HEK293 (cell line): Measurements from ENCODE around the gene SELENOM.

Experiments used
- HOXD13 ChIP-seq: sonication (generic); formaldehyde crosslinking; IDR thresholded peaks from 2 replicates; pipeline ENCODE4 v1.8.0; 2022; ENCODE audit warnings: missing genetic modification reagents, borderline replicate concordance
- KLF10 ChIP-seq: fragments of 450-650 bp; IDR thresholded peaks from 2 replicates; pipeline ENCODE4 v1.5.1; 2018; ENCODE audit warnings: missing biosample characterization, mild to moderate bottlenecking, missing genetic modification characterization
- KLF16 ChIP-seq: fragments of 450-650 bp; formaldehyde crosslinking; IDR thresholded peaks from 2 replicates; pipeline ENCODE4 v1.5.1; 2017; ENCODE audit warnings: missing biosample characterization, missing genetic modification characterization
- MEIS1 ChIP-seq: sonication (generic); formaldehyde crosslinking; IDR thresholded peaks from 2 replicates; pipeline ENCODE4 v1.8.1; 2022; ENCODE audit warnings: missing genetic modification reagents, mild to moderate bottlenecking, borderline replicate concordance
- MYNN ChIP-seq: fragments of 450-650 bp; formaldehyde crosslinking; IDR thresholded peaks from 2 replicates; pipeline ENCODE4 v1.5.1; 2016; ENCODE audit warnings: missing biosample characterization, missing genetic modification characterization, borderline replicate concordance
- OSR2 ChIP-seq: fragments of 450-650 bp; formaldehyde crosslinking; IDR thresholded peaks from 2 replicates; pipeline ENCODE4 v1.5.1; 2016; ENCODE audit warnings: missing biosample characterization, missing genetic modification characterization
- SCRT1 ChIP-seq: fragments of 450-650 bp; formaldehyde crosslinking; IDR thresholded peaks from 2 replicates; pipeline ENCODE4 v1.5.1; 2016; ENCODE audit warnings: missing biosample characterization, missing genetic modification characterization, borderline replicate concordance
- SP2 ChIP-seq: fragments of 450-650 bp; formaldehyde crosslinking; IDR thresholded peaks from 2 replicates; pipeline ENCODE4 v1.5.1; 2016; ENCODE audit warnings: missing biosample characterization, missing genetic modification characterization
- ZBTB1 ChIP-seq: fragments of 450-650 bp; formaldehyde crosslinking; IDR thresholded peaks from 2 replicates; pipeline ENCODE4 v1.5.1; 2016; ENCODE audit warnings: missing biosample characterization, missing genetic modification characterization
- ZBTB17 ChIP-seq: fragments of 450-650 bp; formaldehyde crosslinking; IDR thresholded peaks from 2 replicates; pipeline ENCODE4 v1.5.1; 2016; ENCODE audit warnings: missing biosample characterization, missing genetic modification characterization
- ZFP3 ChIP-seq: fragments of 450-650 bp; formaldehyde crosslinking; IDR thresholded peaks from 2 replicates; pipeline ENCODE4 v1.5.1; 2016; ENCODE audit warnings: low read depth, missing biosample characterization, missing genetic modification characterization
- ZFP69B ChIP-seq: fragments of 450-650 bp; formaldehyde crosslinking; IDR thresholded peaks from 2 replicates; pipeline ENCODE4 v1.5.1; 2016; ENCODE audit warnings: missing biosample characterization, missing genetic modification characterization
- ZNF133 ChIP-seq: fragments of 450-650 bp; formaldehyde crosslinking; IDR thresholded peaks from 2 replicates; pipeline ENCODE4 v1.5.1; 2016; ENCODE audit warnings: missing biosample characterization, missing genetic modification characterization
- ZNF140 ChIP-seq: fragments of 450-650 bp; formaldehyde crosslinking; IDR thresholded peaks from 2 replicates; pipeline ENCODE4 v1.5.1; 2016; ENCODE audit warnings: missing biosample characterization, missing genetic modification characterization
- ZNF146 ChIP-seq: fragments of 450-650 bp; formaldehyde crosslinking; IDR thresholded peaks from 2 replicates; pipeline ENCODE4 v1.5.1; 2016; ENCODE audit warnings: missing biosample characterization, missing genetic modification characterization
- ZNF157 ChIP-seq: fragments of 450-650 bp; formaldehyde crosslinking; IDR thresholded peaks from 2 replicates; pipeline ENCODE4 v1.5.1; 2016; ENCODE audit warnings: missing biosample characterization, missing genetic modification characterization
- ZNF184 ChIP-seq: fragments of 450-650 bp; IDR thresholded peaks from 2 replicates; pipeline ENCODE4 v1.5.1; 2018; ENCODE audit warnings: missing biosample characterization, mild to moderate bottlenecking, missing genetic modification characterization
- ZNF2 ChIP-seq: fragments of 450-650 bp; formaldehyde crosslinking; IDR thresholded peaks from 2 replicates; pipeline ENCODE4 v1.5.1; 2016; ENCODE audit warnings: missing biosample characterization, missing genetic modification characterization
- ZNF214 ChIP-seq: fragments of 450-650 bp; formaldehyde crosslinking; IDR thresholded peaks from 2 replicates; pipeline ENCODE4 v1.5.1; 2017; ENCODE audit warnings: missing biosample characterization, mild to moderate bottlenecking, missing genetic modification characterization, borderline replicate concordance
- ZNF221 ChIP-seq: fragments of 450-650 bp; formaldehyde crosslinking; IDR thresholded peaks from 2 replicates; pipeline ENCODE4 v1.5.1; 2017; ENCODE audit warnings: missing biosample characterization, missing genetic modification characterization, borderline replicate concordance
- ZNF223 ChIP-seq: fragments of 450-650 bp; formaldehyde crosslinking; IDR thresholded peaks from 2 replicates; pipeline ENCODE4 v1.5.1; 2016; ENCODE audit warnings: missing biosample characterization, missing genetic modification characterization
- ZNF23 ChIP-seq: fragments of 450-650 bp; formaldehyde crosslinking; IDR thresholded peaks from 2 replicates; pipeline ENCODE4 v1.5.1; 2016; ENCODE audit warnings: missing biosample characterization, missing genetic modification characterization, borderline replicate concordance
- ZNF341 ChIP-seq: fragments of 450-650 bp; formaldehyde crosslinking; IDR thresholded peaks from 2 replicates; pipeline ENCODE4; 2016; ENCODE audit warnings: low read depth, missing biosample characterization, missing genetic modification characterization
- ZNF391 ChIP-seq: fragments of 450-650 bp; formaldehyde crosslinking; IDR thresholded peaks from 2 replicates; pipeline ENCODE4 v1.5.1; 2016; ENCODE audit warnings: low read depth, missing biosample characterization, missing genetic modification characterization, borderline replicate concordance
- ZNF501 ChIP-seq: fragments of 450-650 bp; formaldehyde crosslinking; IDR thresholded peaks from 2 replicates; pipeline ENCODE4 v1.5.1; 2016; ENCODE audit warnings: missing biosample characterization, missing genetic modification characterization
- ZNF510 ChIP-seq: fragments of 450-650 bp; formaldehyde crosslinking; IDR thresholded peaks from 2 replicates; pipeline ENCODE4 v1.5.1; 2018; ENCODE audit warnings: mild to moderate bottlenecking, missing genetic modification characterization, missing biosample characterization; ENCODE audit not compliant: insufficient replicate concordance
- ZNF521 ChIP-seq: fragments of 450-650 bp; formaldehyde crosslinking; IDR thresholded peaks from 2 replicates; pipeline ENCODE4 v1.5.1; 2017; ENCODE audit warnings: missing biosample characterization, mild to moderate bottlenecking, missing genetic modification characterization
- ZNF555 ChIP-seq: fragments of 450-650 bp; formaldehyde crosslinking; conservative IDR thresholded peaks from 2 replicates; pipeline ENCODE4 v1.5.1; 2017; ENCODE audit warnings: missing biosample characterization, mild to moderate bottlenecking, missing genetic modification characterization, inconsistent platforms
- ZNF558 ChIP-seq: fragments of 450-650 bp; formaldehyde crosslinking; IDR thresholded peaks from 2 replicates; pipeline ENCODE4 v1.5.1; 2016; ENCODE audit warnings: missing biosample characterization, missing genetic modification characterization
- ZNF560 ChIP-seq: fragments of 450-650 bp; formaldehyde crosslinking; IDR thresholded peaks from 2 replicates; pipeline ENCODE4 v1.5.1; 2017; ENCODE audit warnings: missing biosample characterization, missing genetic modification characterization, borderline replicate concordance
- ZNF571 ChIP-seq: fragments of 450-650 bp; formaldehyde crosslinking; IDR thresholded peaks from 2 replicates; pipeline ENCODE4 v1.5.0; 2017; ENCODE audit warnings: missing biosample characterization, missing genetic modification characterization
- ZNF654 ChIP-seq: fragments of 450-650 bp; formaldehyde crosslinking; IDR thresholded peaks from 2 replicates; pipeline ENCODE4 v1.5.1; 2016; ENCODE audit warnings: low read depth, missing biosample characterization, missing genetic modification characterization
- ZNF664 ChIP-seq: fragments of 450-650 bp; formaldehyde crosslinking; IDR thresholded peaks from 2 replicates; pipeline ENCODE4 v1.5.1; 2016; ENCODE audit warnings: missing biosample characterization, missing genetic modification characterization
- ZNF677 ChIP-seq: fragments of 450-650 bp; IDR thresholded peaks from 2 replicates; pipeline ENCODE4 v1.5.0; 2018; ENCODE audit warnings: missing biosample characterization, mild to moderate bottlenecking, missing genetic modification characterization, moderate library complexity
- ZNF776 ChIP-seq: fragments of 450-650 bp; formaldehyde crosslinking; IDR thresholded peaks from 2 replicates; pipeline ENCODE4 v1.5.0; 2017; ENCODE audit warnings: missing biosample characterization, missing genetic modification characterization, borderline replicate concordance
- ZNF777 ChIP-seq: fragments of 450-650 bp; formaldehyde crosslinking; IDR thresholded peaks from 2 replicates; pipeline ENCODE4 v1.5.1; 2017; ENCODE audit warnings: missing biosample characterization, missing genetic modification characterization, borderline replicate concordance
- ZNF792 ChIP-seq: fragments of 450-650 bp; formaldehyde crosslinking; IDR thresholded peaks from 2 replicates; pipeline ENCODE4 v1.5.1; 2016; ENCODE audit warnings: missing biosample characterization, missing genetic modification characterization
- ZNF830 ChIP-seq: fragments of 450-650 bp; IDR thresholded peaks from 2 replicates; pipeline ENCODE4 v1.5.0; 2018; ENCODE audit warnings: missing biosample characterization, missing genetic modification characterization, low read depth, mild to moderate bottlenecking, moderate library complexity
- ZNF837 ChIP-seq: fragments of 450-650 bp; formaldehyde crosslinking; IDR thresholded peaks from 2 replicates; pipeline ENCODE4 v1.5.1; 2016; ENCODE audit warnings: missing biosample characterization, missing genetic modification characterization
- ZNF843 ChIP-seq: fragments of 450-650 bp; formaldehyde crosslinking; IDR thresholded peaks from 2 replicates; pipeline ENCODE4 v1.5.1; 2016; ENCODE audit warnings: missing biosample characterization, missing genetic modification characterization
- TF ChIP-seq, protein P1 (sequence below): fragments of 450-650 bp; formaldehyde crosslinking; IDR thresholded peaks from 2 replicates; pipeline ENCODE4 v1.5.1; 2016; ENCODE audit warnings: missing biosample characterization, missing genetic modification characterization
- TF ChIP-seq, protein P2 (sequence below): sonication (generic); formaldehyde crosslinking; IDR thresholded peaks from 2 replicates; pipeline ENCODE4 v1.8.1; 2022; ENCODE audit warnings: mild to moderate bottlenecking, moderate library complexity, missing genetic modification reagents

SELENOM gene

DNA sequence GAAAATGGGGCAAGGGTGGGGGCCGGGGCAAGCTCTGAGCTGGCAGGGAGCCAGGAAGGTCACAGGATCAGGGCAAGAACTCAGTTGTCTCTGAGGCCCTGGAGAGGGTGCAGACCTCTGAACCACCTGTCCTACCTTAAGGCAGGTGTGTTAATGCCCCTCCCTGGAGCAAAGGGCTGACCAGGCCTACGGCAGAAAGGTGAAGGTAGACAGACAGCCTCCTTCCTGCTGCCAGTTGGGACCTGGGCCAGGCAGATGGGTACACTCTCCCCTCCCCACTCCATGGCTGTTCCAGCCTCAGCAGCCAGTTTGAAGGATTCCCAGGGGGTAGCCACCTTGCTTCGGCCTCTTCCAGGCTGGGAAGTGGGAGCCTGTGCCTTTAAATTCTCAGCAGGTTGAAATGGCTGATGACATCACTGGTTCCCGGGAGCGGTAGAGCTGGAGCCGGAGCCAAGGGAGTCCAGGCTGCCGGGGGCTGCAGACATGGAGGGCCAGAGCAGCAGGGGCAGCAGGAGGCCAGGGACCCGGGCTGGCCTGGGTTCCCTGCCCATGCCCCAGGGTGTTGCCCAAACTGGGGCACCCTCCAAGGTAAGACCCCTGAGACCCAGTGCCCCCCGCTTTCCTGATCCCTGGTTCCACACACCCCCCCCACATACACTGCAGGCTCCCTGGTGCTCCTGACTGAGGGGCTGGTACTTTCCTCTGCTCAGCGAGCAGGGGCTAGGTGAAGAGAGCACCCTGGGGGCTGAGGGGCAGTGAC is 15.3 kb upstream of the SELENOM start, which contains the start of gene INPP5J (continued):
- peak; percentile 71 for TF ChIP-seq ZNF341 (tag by site-specific recombination)
- TF ChIP-seq ZNF133, result no peak
- TF ChIP-seq HOXD13 (CRISPR knock-in tag), result no peak
- no peak for TF ChIP-seq ZNF157 (tag by site-specific recombination)
- peak; percentile 17; the same call in 1 of the 2 replicates for TF ChIP-seq OSR2 (tag by site-specific recombination)
- no peak for TF ChIP-seq ZNF221 (tag by site-specific recombination)
- no peak for TF ChIP-seq ZNF777 (tag by site-specific recombination)
- TF ChIP-seq ZNF510 (tag by site-specific recombination), result no peak
- no peak for TF ChIP-seq KLF16 (tag by site-specific recombination)
- TF ChIP-seq ZNF23 (tag by site-specific recombination), result no peak
- no peak for TF ChIP-seq ZNF2
- 0 out of 2 replicates have a peak, but pooled peaks have one; percentile 37 for TF ChIP-seq ZFP69B
- no peak for TF ChIP-seq ZNF214
- TF ChIP-seq ZNF391 (tag by site-specific recombination), result no peak
- no peak for TF ChIP-seq KLF10 (tag by site-specific recombination)
- no peak for TF ChIP-seq ZFP3 (tag by site-specific recombination)
- no peak for TF ChIP-seq ZNF140
- no peak for TF ChIP-seq ZNF843 (tag by site-specific recombination)
- no peak for TF ChIP-seq ZNF560 (tag by site-specific recombination)
- TF ChIP-seq, protein P1, sequence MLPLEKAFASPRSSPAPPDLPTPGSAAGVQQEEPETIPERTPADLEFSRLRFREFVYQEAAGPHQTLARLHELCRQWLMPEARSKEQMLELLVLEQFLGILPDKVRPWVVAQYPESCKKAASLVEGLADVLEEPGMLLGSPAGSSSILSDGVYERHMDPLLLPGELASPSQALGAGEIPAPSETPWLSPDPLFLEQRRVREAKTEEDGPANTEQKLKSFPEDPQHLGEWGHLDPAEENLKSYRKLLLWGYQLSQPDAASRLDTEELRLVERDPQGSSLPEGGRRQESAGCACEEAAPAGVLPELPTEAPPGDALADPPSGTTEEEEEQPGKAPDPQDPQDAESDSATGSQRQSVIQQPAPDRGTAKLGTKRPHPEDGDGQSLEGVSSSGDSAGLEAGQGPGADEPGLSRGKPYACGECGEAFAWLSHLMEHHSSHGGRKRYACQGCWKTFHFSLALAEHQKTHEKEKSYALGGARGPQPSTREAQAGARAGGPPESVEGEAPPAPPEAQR (tag by site-specific recombination), result no peak
- no peak for TF ChIP-seq SCRT1 (tag by site-specific recombination)
- no peak for TF ChIP-seq MYNN (tag by site-specific recombination)
- TF ChIP-seq SP2 (tag by site-specific recombination), result no peak
- TF ChIP-seq ZNF654 (tag by site-specific recombination), result no peak
- peak; percentile 95 for TF ChIP-seq ZNF223 (tag by site-specific recombination)
- no peak for TF ChIP-seq ZNF664 (tag by site-specific recombination)
- TF ChIP-seq ZNF837, result no peak
- no peak for TF ChIP-seq ZNF184 (tag by site-specific recombination)
- TF ChIP-seq ZBTB1, result no peak
- no peak for TF ChIP-seq ZNF830
- TF ChIP-seq ZNF558 (tag by site-specific recombination), result no peak
- 0 out of 2 replicates have a peak, but pooled peaks have one; percentile 30 for TF ChIP-seq ZNF677 (tag by site-specific recombination)
- no peak for TF ChIP-seq ZNF555 (tag by site-specific recombination)
- TF ChIP-seq ZNF776, result no peak
- no peak for TF ChIP-seq ZNF521
- peak; percentile 69 for TF ChIP-seq ZBTB17
- TF ChIP-seq, protein P2, sequence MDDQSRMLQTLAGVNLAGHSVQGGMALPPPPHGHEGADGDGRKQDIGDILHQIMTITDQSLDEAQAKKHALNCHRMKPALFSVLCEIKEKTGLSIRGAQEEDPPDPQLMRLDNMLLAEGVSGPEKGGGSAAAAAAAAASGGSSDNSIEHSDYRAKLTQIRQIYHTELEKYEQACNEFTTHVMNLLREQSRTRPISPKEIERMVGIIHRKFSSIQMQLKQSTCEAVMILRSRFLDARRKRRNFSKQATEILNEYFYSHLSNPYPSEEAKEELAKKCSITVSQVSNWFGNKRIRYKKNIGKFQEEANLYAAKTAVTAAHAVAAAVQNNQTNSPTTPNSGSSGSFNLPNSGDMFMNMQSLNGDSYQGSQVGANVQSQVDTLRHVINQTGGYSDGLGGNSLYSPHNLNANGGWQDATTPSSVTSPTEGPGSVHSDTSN, result no peak
- TF ChIP-seq ZNF501, result no peak
- TF ChIP-seq ZNF792 (tag by site-specific recombination), result no peak
- no peak for TF ChIP-seq ZNF571
- TF ChIP-seq ZNF146, result no peak
- TF ChIP-seq MEIS1 (CRISPR knock-in tag), result no peak
